ENCODE results near the gene CATSPERD. TPM values are rescaled to one million over a fixed set of nuclear protein-coding genes. Genes with fewer than 3 reads are reported as not detected.

CATSPERD gene
- total RNA-seq, 4 donors from 2014 or later, result not detected

GRCh38 chr19:5711025-5711424, 9.4 kb upstream of the CATSPERD start:
- no peak for DNase-seq (ENCODE audit: low spot score in 2 of 2)

GRCh38 chr19:5711713-5712161, 8.7 kb upstream of the CATSPERD start:
- WGBS, 2 donors, result 89 to 91% methylated on average over 24 to 25 of the region's 25 CpGs
- TF ChIP-seq POLR2A (IDR thresholded peaks at IDR 0.05) (no peak), EP300 (IDR thresholded peaks at IDR 0.05) (no peak)
- TF ChIP-seq, protein P1, sequence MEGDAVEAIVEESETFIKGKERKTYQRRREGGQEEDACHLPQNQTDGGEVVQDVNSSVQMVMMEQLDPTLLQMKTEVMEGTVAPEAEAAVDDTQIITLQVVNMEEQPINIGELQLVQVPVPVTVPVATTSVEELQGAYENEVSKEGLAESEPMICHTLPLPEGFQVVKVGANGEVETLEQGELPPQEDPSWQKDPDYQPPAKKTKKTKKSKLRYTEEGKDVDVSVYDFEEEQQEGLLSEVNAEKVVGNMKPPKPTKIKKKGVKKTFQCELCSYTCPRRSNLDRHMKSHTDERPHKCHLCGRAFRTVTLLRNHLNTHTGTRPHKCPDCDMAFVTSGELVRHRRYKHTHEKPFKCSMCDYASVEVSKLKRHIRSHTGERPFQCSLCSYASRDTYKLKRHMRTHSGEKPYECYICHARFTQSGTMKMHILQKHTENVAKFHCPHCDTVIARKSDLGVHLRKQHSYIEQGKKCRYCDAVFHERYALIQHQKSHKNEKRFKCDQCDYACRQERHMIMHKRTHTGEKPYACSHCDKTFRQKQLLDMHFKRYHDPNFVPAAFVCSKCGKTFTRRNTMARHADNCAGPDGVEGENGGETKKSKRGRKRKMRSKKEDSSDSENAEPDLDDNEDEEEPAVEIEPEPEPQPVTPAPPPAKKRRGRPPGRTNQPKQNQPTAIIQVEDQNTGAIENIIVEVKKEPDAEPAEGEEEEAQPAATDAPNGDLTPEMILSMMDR (IDR thresholded peaks at IDR 0.05), result no peak
- DNase-seq (ENCODE audit: low spot score in 2 of 2), result no peak
- Histone ChIP-seq H3K4me3 (no peak overlapping the region), H3K27me3 (no peaks in the 10 kb centered on the region), H3K36me3 (peaks cover 2 to 76% (median 24%) of the 10 kb centered on the region in 3 donors), H3K4me1 (peaks cover 0 to 11% (median 0%) of the 10 kb centered on the region in 4 donors), H3K27ac (no peak overlapping the region), H3K9me3 (no peaks in the 10 kb centered on the region)

More at GRCh38 chr19:5711025-5711424, 9.4 kb upstream of the CATSPERD start:
- 89 to 92% methylated on average over 8 of the region's 8 CpGs for WGBS, 2 donors
- Histone ChIP-seq H3K27ac (no peak overlapping the region), H3K4me3 (no peak overlapping the region), H3K36me3 (peaks cover 2 to 83% (median 27%) of the 10 kb centered on the region in 3 donors), H3K9me3 (no peaks in the 10 kb centered on the region), H3K27me3 (no peaks in the 10 kb centered on the region), H3K4me1 (peaks cover 0 to 4% (median 0%) of the 10 kb centered on the region in 4 donors)
- TF ChIP-seq, protein P1 (IDR thresholded peaks at IDR 0.05), result no peak
- TF ChIP-seq EP300 (IDR thresholded peaks at IDR 0.05) (no peak), POLR2A (IDR thresholded peaks at IDR 0.05) (no peak)

GRCh38 chr19:5713228-5713627, 7.2 kb upstream of the CATSPERD start:
- no peaks in the 10 kb centered on the region for H3K9me3 ChIP-seq
- no peak overlapping the region for H3K27ac ChIP-seq
- H3K4me1 ChIP-seq, result peaks cover 0 to 25% (median 5%) of the 10 kb centered on the region in 4 donors
- TF ChIP-seq EP300 (IDR thresholded peaks at IDR 0.05) (no peak), POLR2A (IDR thresholded peaks at IDR 0.05) (no peak)
- TF ChIP-seq, protein P1 (IDR thresholded peaks at IDR 0.05), result no peak
- H3K4me3 ChIP-seq, result no peak overlapping the region
- no peak for DNase-seq (ENCODE audit: low spot score in 2 of 2)
- peaks cover 2 to 66% (median 19%) of the 10 kb centered on the region in 3 donors for H3K36me3 ChIP-seq
- WGBS, 2 donors, result 90 to 92% methylated on average over 7 to 9 of the region's 9 CpGs
- no peaks in the 10 kb centered on the region for H3K27me3 ChIP-seq

DNA sequence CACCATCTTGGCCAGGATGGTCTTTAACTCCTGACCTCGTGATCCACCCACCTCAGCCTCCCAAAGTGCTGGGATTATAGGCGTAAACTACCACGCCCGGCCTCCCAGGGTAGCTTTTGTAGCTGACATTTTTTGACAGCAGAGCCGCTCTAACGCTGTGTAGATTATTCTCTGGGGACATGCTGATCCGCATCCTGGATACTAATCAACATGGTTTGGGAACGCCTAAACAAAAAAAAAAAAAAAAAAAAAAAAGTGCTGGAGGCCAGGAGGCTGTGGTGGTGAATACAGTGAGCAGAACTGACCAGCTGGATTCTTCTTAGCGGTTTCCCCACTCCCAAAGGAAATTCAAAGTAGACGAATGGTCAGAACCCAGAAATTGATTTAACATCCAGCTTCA, 5.6 kb upstream of the CATSPERD start:
- Histone ChIP-seq H3K36me3 (peaks cover 2 to 50% (median 19%) of the 10 kb centered on the region in 3 donors), H3K9me3 (no peaks in the 10 kb centered on the region), H3K4me1 (peaks cover 0 to 38% (median 18%) of the 10 kb centered on the region in 4 donors), H3K4me3 (no peak overlapping the region), H3K27ac (no peak overlapping the region), H3K27me3 (no peaks in the 10 kb centered on the region)
- no peak for TF ChIP-seq EP300 (IDR thresholded peaks at IDR 0.05)
- no peak for DNase-seq (ENCODE audit: low spot score in 2 of 2)
- 76 to 78% methylated on average over 10 of the region's 10 CpGs for WGBS, 2 donors

GRCh38 chr19:5717215-5717935, 3.1 kb upstream of the CATSPERD start:
- Histone ChIP-seq H3K27me3 (no peaks in the 10 kb centered on the region), H3K9me3 (no peaks in the 10 kb centered on the region), H3K36me3 (peaks cover 0 to 24% (median 0%) of the 10 kb centered on the region in 3 donors), H3K4me1 (peaks cover 0 to 38% (median 18%) of the 10 kb centered on the region in 4 donors), H3K4me3 (no peak overlapping the region), H3K27ac (no peak overlapping the region)
- WGBS, 2 donors, result 84 to 85% methylated on average over 8 of the region's 8 CpGs
- TF ChIP-seq POLR2A (IDR thresholded peaks at IDR 0.05) (no peak), EP300 (IDR thresholded peaks at IDR 0.05) (no peak)
- TF ChIP-seq, protein P1 (IDR thresholded peaks at IDR 0.05), result no peak
- DNase-seq (ENCODE audit: low spot score in 2 of 2), result no peak
